ENCODE data around the gene UBQLN1. TPM values are rescaled to one million over a fixed set of nuclear protein-coding genes. Genes with fewer than 3 reads are reported as not detected.

Gene UBQLN1
- total and polyA plus RNA-seq, 7 experiments from 2014 or later = 71.8 to 139 (median 111) TPM

DNA sequence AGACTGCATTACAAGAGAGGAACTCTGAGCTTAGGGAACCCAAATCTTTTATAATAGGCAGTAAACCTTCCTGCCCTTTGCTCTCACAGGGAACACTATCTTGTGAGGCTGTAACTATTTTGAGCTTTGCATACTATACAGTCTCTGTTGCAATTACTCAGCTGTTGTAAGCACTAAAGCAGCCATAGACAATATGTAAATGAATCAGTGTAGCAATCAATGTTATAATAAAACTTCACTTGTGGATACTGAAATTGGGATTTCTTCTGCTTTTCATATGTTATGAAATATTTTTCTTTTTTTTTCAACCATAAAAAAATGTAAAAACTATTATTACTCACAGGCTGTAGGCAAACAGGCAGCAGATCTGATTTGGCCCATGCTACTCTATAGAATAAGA is 16.7 kb upstream of the UBQLN1 start:
- peaks cover 0 to 4% (median 0%) of the 10 kb centered on the region in 5 donors for H3K27me3 Mint-ChIP-seq
- POLR2A ChIA-PET = interaction anchor here (0.5 to 1.4 kb wide), 2 partner anchors 9 to 382 kb away, joined by 3 read pairs; no protein-coding TSS in a partner anchor

GRCh38 chr9:83722726-83723495 is 15.2 kb upstream of the UBQLN1 start:
- H3K4me1 ChIP-seq (ENCODE audit: control insufficient read depth in 2 of 2, insufficient read depth in 2 of 2, low read length in 2 of 2) = no peaks in the 10 kb centered on the region
- intact Hi-C loops (cut with micrococcal nuclease) = no loop called here
- H3K9me3 Mint-ChIP-seq = peaks cover 0 to 8% (median 0%) of the 10 kb centered on the region in 11 donors
- H3K27me3 Mint-ChIP-seq = peaks cover 0 to 4% (median 0%) of the 10 kb centered on the region in 5 donors
- no peak for DNase-seq
- H3K4me3 Mint-ChIP-seq = no peak overlapping the region
- H3K4me3 ChIP-seq (ENCODE audit: low read length) = no peak overlapping the region
- H3K36me3 Mint-ChIP-seq = peaks cover 0 to 9% (median 0%) of the 10 kb centered on the region in 5 donors
- no peak overlapping the region for H3K27ac Mint-ChIP-seq
- no peaks in the 10 kb centered on the region for H3K4me1 Mint-ChIP-seq
- no peak overlapping the region for H3K27ac ChIP-seq (ENCODE audit: low read depth, low read length)
- ChIA-PET POLR2A (interaction anchor here (0.8 kb wide), 1 partner anchor 15 kb away, joined by 3 read pairs; the partner anchor contains the start of gene UBQLN1), CTCF (no interaction called here)
- no peaks in the 10 kb centered on the region for H3K27me3 ChIP-seq (ENCODE audit: control insufficient read depth in 2 of 2, insufficient read depth in 2 of 2, low read length in 2 of 2)
- no peaks in the 10 kb centered on the region for H3K36me3 ChIP-seq (ENCODE audit: control insufficient read depth in 2 of 3, insufficient read depth in 3 of 3, low read length in 3 of 3)
- no peak for ATAC-seq
- no peaks in the 10 kb centered on the region for H3K9me3 ChIP-seq (ENCODE audit: control insufficient read depth in 2 of 3, low read length in 3 of 3)

More for the DNA sequence above, 16.7 kb upstream of the UBQLN1 start:
- Histone ChIP-seq H3K4me3 (ENCODE audit: low read length) (no peak overlapping the region), H3K9me3 (ENCODE audit: control insufficient read depth in 2 of 3, low read length in 3 of 3) (no peaks in the 10 kb centered on the region), H3K36me3 (ENCODE audit: control insufficient read depth in 2 of 3, insufficient read depth in 3 of 3, low read length in 3 of 3) (no peaks in the 10 kb centered on the region), H3K4me1 (ENCODE audit: control insufficient read depth in 2 of 2, insufficient read depth in 2 of 2, low read length in 2 of 2) (no peaks in the 10 kb centered on the region), H3K27ac (ENCODE audit: low read depth, low read length) (no peak overlapping the region), H3K27me3 (ENCODE audit: control insufficient read depth in 2 of 2, insufficient read depth in 2 of 2, low read length in 2 of 2) (no peaks in the 10 kb centered on the region)
- Mint-ChIP-seq H3K4me3 (no peak overlapping the region), H3K9me3 (peaks cover 0 to 8% (median 0%) of the 10 kb centered on the region in 11 donors), H3K36me3 (peaks cover 0 to 9% (median 0%) of the 10 kb centered on the region in 5 donors), H3K4me1 (no peaks in the 10 kb centered on the region), H3K27ac (no peak overlapping the region)
- DNase-seq = no peak
- ATAC-seq = no peak
- CTCF ChIA-PET = no interaction called here
- intact Hi-C loops (cut with micrococcal nuclease) = no loop called here

DNA sequence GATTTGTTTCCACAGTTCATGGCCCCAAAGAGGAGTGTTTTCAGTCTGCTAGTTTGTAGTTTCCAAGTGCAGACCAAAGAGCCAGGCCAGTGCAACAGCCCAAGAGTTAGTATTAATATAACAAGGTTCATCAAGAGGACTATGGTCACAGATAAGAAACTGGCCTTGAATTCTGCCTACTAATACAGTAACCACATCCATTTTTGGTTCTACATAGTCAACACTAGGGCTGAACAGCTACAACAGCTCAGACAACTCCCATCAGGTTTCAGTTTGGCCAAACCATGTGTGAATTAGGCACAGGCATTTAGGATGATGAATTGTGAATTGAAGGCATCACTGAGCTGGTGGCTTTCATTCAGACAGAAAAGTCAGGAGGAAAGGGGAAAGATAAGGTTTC is 13.8 kb upstream of the UBQLN1 start:
- DNase-seq (no peak), ATAC-seq (no peak)
- Mint-ChIP-seq H3K27ac (no peak overlapping the region), H3K9me3 (peaks cover 0 to 8% (median 0%) of the 10 kb centered on the region in 11 donors), H3K27me3 (peaks cover 0 to 2% (median 0%) of the 10 kb centered on the region in 5 donors), H3K4me3 (no peak overlapping the region), H3K36me3 (peaks cover 0 to 9% (median 0%) of the 10 kb centered on the region in 5 donors), H3K4me1 (no peaks in the 10 kb centered on the region)
- Histone ChIP-seq H3K27me3 (ENCODE audit: control insufficient read depth in 2 of 2, insufficient read depth in 2 of 2, low read length in 2 of 2) (no peaks in the 10 kb centered on the region), H3K4me3 (ENCODE audit: low read length) (no peak overlapping the region), H3K4me1 (ENCODE audit: control insufficient read depth in 2 of 2, insufficient read depth in 2 of 2, low read length in 2 of 2) (no peaks in the 10 kb centered on the region), H3K27ac (ENCODE audit: low read depth, low read length) (no peak overlapping the region), H3K9me3 (ENCODE audit: control insufficient read depth in 2 of 3, low read length in 3 of 3) (no peaks in the 10 kb centered on the region), H3K36me3 (ENCODE audit: control insufficient read depth in 2 of 3, insufficient read depth in 3 of 3, low read length in 3 of 3) (no peaks in the 10 kb centered on the region)
- intact Hi-C loops (cut with micrococcal nuclease) = no loop called here
- ChIA-PET CTCF (no interaction called here), POLR2A (no interaction called here)

GRCh38 chr9:83715794-83716193 is 8.0 kb upstream of the UBQLN1 start:
- H3K27me3 Mint-ChIP-seq = peaks cover 0 to 11% (median 0%) of the 10 kb centered on the region in 5 donors
- POLR2A ChIA-PET = interaction anchor here (1.2 kb wide), 1 partner anchor 8 kb away, joined by 3 read pairs; no protein-coding TSS in a partner anchor

GRCh38 chr9:83715221-83715620 is 7.5 kb upstream of the UBQLN1 start:
- Histone ChIP-seq H3K27me3 (ENCODE audit: control insufficient read depth in 2 of 2, insufficient read depth in 2 of 2, low read length in 2 of 2) (no peaks in the 10 kb centered on the region), H3K36me3 (ENCODE audit: control insufficient read depth in 2 of 3, insufficient read depth in 3 of 3, low read length in 3 of 3) (no peaks in the 10 kb centered on the region), H3K4me3 (ENCODE audit: low read length) (no peak overlapping the region), H3K9me3 (ENCODE audit: control insufficient read depth in 2 of 3, low read length in 3 of 3) (no peaks in the 10 kb centered on the region), H3K27ac (ENCODE audit: low read depth, low read length) (no peak overlapping the region), H3K4me1 (ENCODE audit: control insufficient read depth in 2 of 2, insufficient read depth in 2 of 2, low read length in 2 of 2) (no peaks in the 10 kb centered on the region)
- no peak overlapping the region for H3K4me3 Mint-ChIP-seq
- peaks cover 0 to 7% (median 0%) of the 10 kb centered on the region in 5 donors for H3K36me3 Mint-ChIP-seq
- POLR2A ChIA-PET = interaction anchor here (1.2 kb wide), 1 partner anchor 9 kb away, joined by 3 read pairs; no protein-coding TSS in a partner anchor
- intact Hi-C loops (cut with micrococcal nuclease) = no loop called here
- DNase-seq (no peak), ATAC-seq (no peak)
- H3K9me3 Mint-ChIP-seq = peaks cover 0 to 1% (median 0%) of the 10 kb centered on the region in 11 donors
- peaks cover 0 to 2% (median 0%) of the 10 kb centered on the region in 7 donors for H3K4me1 Mint-ChIP-seq
- no peak overlapping the region for H3K27ac Mint-ChIP-seq
- CTCF ChIA-PET = no interaction called here
- peaks cover 0 to 11% (median 0%) of the 10 kb centered on the region in 5 donors for H3K27me3 Mint-ChIP-seq

More at GRCh38 chr9:83715794-83716193, 8.0 kb upstream of the UBQLN1 start:
- Histone ChIP-seq H3K4me1 (ENCODE audit: control insufficient read depth in 2 of 2, insufficient read depth in 2 of 2, low read length in 2 of 2) (no peaks in the 10 kb centered on the region), H3K36me3 (ENCODE audit: control insufficient read depth in 2 of 3, insufficient read depth in 3 of 3, low read length in 3 of 3) (no peaks in the 10 kb centered on the region), H3K9me3 (ENCODE audit: control insufficient read depth in 2 of 3, low read length in 3 of 3) (no peaks in the 10 kb centered on the region), H3K27ac (ENCODE audit: low read depth, low read length) (no peak overlapping the region), H3K27me3 (ENCODE audit: control insufficient read depth in 2 of 2, insufficient read depth in 2 of 2, low read length in 2 of 2) (no peaks in the 10 kb centered on the region), H3K4me3 (ENCODE audit: low read length) (no peak overlapping the region)
- intact Hi-C loops (cut with micrococcal nuclease) = no loop called here
- ATAC-seq (no peak), DNase-seq (no peak)
- Mint-ChIP-seq H3K27ac (no peak overlapping the region), H3K4me3 (no peak overlapping the region), H3K9me3 (peaks cover 0 to 1% (median 0%) of the 10 kb centered on the region in 11 donors), H3K4me1 (no peaks in the 10 kb centered on the region), H3K36me3 (peaks cover 0 to 7% (median 0%) of the 10 kb centered on the region in 5 donors)
- CTCF ChIA-PET = no interaction called here

- H3K27me3 Mint-ChIP-seq = peaks cover 0 to 11% (median 0%) of the 10 kb centered on the region in 5 donors
- peaks cover 0 to 7% (median 0%) of the 10 kb centered on the region in 5 donors for H3K36me3 Mint-ChIP-seq
- Histone ChIP-seq H3K4me1 (ENCODE audit: control insufficient read depth in 2 of 2, insufficient read depth in 2 of 2, low read length in 2 of 2) (no peaks in the 10 kb centered on the region), H3K27ac (ENCODE audit: low read depth, low read length) (no peak overlapping the region), H3K4me3 (ENCODE audit: low read length) (no peak overlapping the region), H3K9me3 (ENCODE audit: control insufficient read depth in 2 of 3, low read length in 3 of 3) (no peaks in the 10 kb centered on the region), H3K27me3 (ENCODE audit: control insufficient read depth in 2 of 2, insufficient read depth in 2 of 2, low read length in 2 of 2) (no peaks in the 10 kb centered on the region), H3K36me3 (ENCODE audit: control insufficient read depth in 2 of 3, insufficient read depth in 3 of 3, low read length in 3 of 3) (no peaks in the 10 kb centered on the region)
- ChIA-PET POLR2A (no interaction called here), CTCF (no interaction called here)
- peak in 5 of 9 donors; percentile 1 to 26 (median 9) for DNase-seq
- no peak overlapping the region for H3K4me3 Mint-ChIP-seq
- H3K4me1 Mint-ChIP-seq = peaks cover 1 to 7% (median 3%) of the 10 kb centered on the region in 7 donors
- no peak overlapping the region for H3K27ac Mint-ChIP-seq
- peak; percentile 60 for ATAC-seq
- intact Hi-C loops (cut with micrococcal nuclease) = no loop called here
- H3K9me3 Mint-ChIP-seq = peaks cover 0 to 1% (median 0%) of the 10 kb centered on the region in 11 donors
These were observed 6.6 kb upstream of the UBQLN1 start for GRCh38 chr9:83714329-83714728.

All from naive thymus-derived CD4-positive, alpha-beta T cell (primary cell).